HepG2 (cell line): ENCODE measurements around the gene IFNL1. TPM values are rescaled to one million over a fixed set of nuclear protein-coding genes. Genes with fewer than 3 reads are reported as not detected.

ENCODE experiments used
- CAMTA2 ChIP-seq: sonication (generic); formaldehyde crosslinking; IDR thresholded peaks from 2 replicates; pipeline ENCODE4 v1.4.0; 2020; ENCODE audit warnings: mild to moderate bottlenecking, missing genetic modification reagents, borderline replicate concordance
- CCAR2 ChIP-seq: fragments of 200-400 bp; formaldehyde crosslinking; optimal IDR thresholded peaks from 2 replicates; pipeline ENCODE3; 2018; ENCODE audit warnings: low read depth, mild to moderate bottlenecking, low read length, moderate library complexity
- FLYWCH1 ChIP-seq: sonication (generic); formaldehyde crosslinking; IDR thresholded peaks from 2 replicates; pipeline ENCODE4 v1.8.1; 2023; ENCODE audit warnings: mild to moderate bottlenecking, missing genetic modification reagents
- KAT8 ChIP-seq: IDR thresholded peaks from 2 replicates; pipeline ENCODE4 v1.6.1; 2016; ENCODE audit warnings: missing genetic modification reagents, missing compliant biosample characterization
- MAFF ChIP-seq: IDR thresholded peaks from 2 replicates; pipeline ENCODE4 v1.6.1; 2011; ENCODE audit warnings: low read depth, low read length, improper control_type of control experiment
- MTA1 ChIP-seq: sonication (generic); formaldehyde crosslinking; IDR thresholded peaks from 2 replicates; pipeline ENCODE4 v1.4.0; 2020; ENCODE audit warnings: missing genetic modification reagents, mild to moderate bottlenecking, borderline replicate concordance
- MXD1 ChIP-seq: sonication (generic); formaldehyde crosslinking; IDR thresholded peaks from 2 replicates; pipeline ENCODE4 v1.4.0; 2020; ENCODE audit warnings: mild to moderate bottlenecking, missing genetic modification reagents
- PAX8 ChIP-seq: sonication (generic); formaldehyde crosslinking; IDR thresholded peaks from 2 replicates; pipeline ENCODE4 v1.8.0; 2022; ENCODE audit warnings: mild to moderate bottlenecking, missing genetic modification reagents, borderline replicate concordance
- PITX1 ChIP-seq: sonication (generic); formaldehyde crosslinking; IDR thresholded peaks from 2 replicates; pipeline ENCODE4 v1.5.1; 2020; ENCODE audit warnings: mild to moderate bottlenecking, missing genetic modification reagents
- SOX13 ChIP-seq, 3 experiments: fragments of 450-650 bp in 1 of 3; sonication (generic) in 1 of 3; formaldehyde crosslinking in 1 of 3; IDR thresholded peaks in 2 of 3; conservative IDR thresholded peaks in 1 of 3; 2 replicates each; pipeline versions ENCODE4 v1.5.0 to v1.6.1; 2016 to 2020; ENCODE audit warnings: antibody characterized with exemption in 1 of 3, mild to moderate bottlenecking in 1 of 3, missing compliant biosample characterization in 1 of 3, missing genetic modification reagents in 1 of 3, moderate library complexity in 1 of 3
- U2AF2 ChIP-seq: fragments of 200-400 bp; formaldehyde crosslinking; IDR thresholded peaks from 2 replicates; pipeline ENCODE4 v1.6.1; 2017; ENCODE audit warnings: low read depth, mild to moderate bottlenecking, low read length
- ZBTB14 ChIP-seq: sonication (generic); formaldehyde crosslinking; IDR thresholded peaks from 2 replicates; pipeline ENCODE4 v1.4.0; 2020; ENCODE audit warnings: missing genetic modification reagents
- ZKSCAN5 ChIP-seq: sonication (generic); formaldehyde crosslinking; IDR thresholded peaks from 2 replicates; pipeline ENCODE4 v1.5.1; 2020; ENCODE audit warnings: mild to moderate bottlenecking, missing genetic modification reagents
- ZNF142 ChIP-seq: sonication (generic); formaldehyde crosslinking; IDR thresholded peaks from 2 replicates; pipeline ENCODE4 v1.4.0; 2020; ENCODE audit warnings: missing genetic modification reagents
- ZNF331 ChIP-seq: sonication (generic); formaldehyde crosslinking; IDR thresholded peaks from 2 replicates; pipeline ENCODE4 v1.4.0; 2020; ENCODE audit warnings: missing genetic modification reagents
- ZNF451 ChIP-seq: sonication (generic); formaldehyde crosslinking; IDR thresholded peaks from 2 replicates; pipeline ENCODE4 v1.5.0; 2020; ENCODE audit warnings: mild to moderate bottlenecking, missing genetic modification reagents
- ZNF691 ChIP-seq: sonication (generic); formaldehyde crosslinking; IDR thresholded peaks from 2 replicates; pipeline ENCODE4 v1.4.0; 2020; ENCODE audit warnings: missing genetic modification reagents, low read depth, mild to moderate bottlenecking, borderline replicate concordance
- ZNF772 ChIP-seq: sonication (generic); formaldehyde crosslinking; IDR thresholded peaks from 2 replicates; pipeline ENCODE4 v1.5.0; 2020; ENCODE audit warnings: mild to moderate bottlenecking, missing genetic modification reagents
- polyA plus RNA-seq, 8 experiments: library from polyadenylated mRNA; depleted of rRNA in 3 of 8; stranded (reverse) in 7 of 8; unstranded in 1 of 8; fragments of >200 nt; fragmentation: Illumina TruSeq in 4 of 8; extraction: Trizol in 4 of 8; gene quantifications; 2 replicates each; pipeline versions ENCODE4 v1.2.1 to v1.2.3, GENCODE V29; 2011 to 2016; ENCODE audit warnings: low read depth in 4 of 8, missing spikeins in 1 of 8, mixed read lengths in 1 of 8; ENCODE audit not compliant: insufficient read depth in 1 of 8
- total RNA-seq, 5 experiments: library from RNA; depleted of rRNA; stranded (reverse); fragments of >200 nt; fragmentation: Illumina TruSeq; extraction: Trizol; gene quantifications; 2 replicates each; pipeline ENCODE4 v1.2.3, GENCODE V29; 2016; ENCODE audit warnings: low read depth in 1 of 5

IFNL1 gene
- total and polyA plus RNA-seq, 2 of the 13 experiments (the other 11 are each of a cell fraction or from before 2014, with no cell fraction given), result not detected

GRCh38 chr19:39341719-39342604, 45.8 kb downstream of the IFNL1 start, which contains the start of gene SAMD4B (continued):
- TF ChIP-seq MXD1 (CRISPR knock-in tag), result peak; percentile 69; the same call in 1 of the 2 replicates
- no peak for TF ChIP-seq ZNF142 (CRISPR knock-in tag)
- TF ChIP-seq KAT8, result peak; percentile 88
- no peak for TF ChIP-seq CAMTA2
- no peak for TF ChIP-seq ZBTB14
- no peak for TF ChIP-seq FLYWCH1
- TF ChIP-seq ZKSCAN5, result no peak
- TF ChIP-seq CCAR2, result no peak
- no peak for TF ChIP-seq U2AF2
- TF ChIP-seq PAX8 (CRISPR knock-in tag), result 0 out of 2 replicates have a peak, but pooled peaks have one; percentile 36
- peak; percentile 71; the same call in 1 of the 2 replicates for TF ChIP-seq ZNF451
- peak; percentile 66; the same call in 1 of the 2 replicates for TF ChIP-seq MTA1 (CRISPR knock-in tag)
- TF ChIP-seq PITX1 (CRISPR knock-in tag), result peak; percentile 49; the same call in 1 of the 2 replicates
- TF ChIP-seq ZNF331 (CRISPR knock-in tag), result peak; percentile 71; the same call in 1 of the 2 replicates
- no peak; the same call in 1 of the 2 replicates for TF ChIP-seq MAFF
- peak; percentile 77; the same call in 1 of the 2 replicates for TF ChIP-seq ZNF772 (CRISPR knock-in tag)
- peak; percentile 46; the same call in 1 of the 2 replicates for TF ChIP-seq ZNF691 (CRISPR knock-in tag)
- TF ChIP-seq SOX13 (IDR thresholded peaks at IDR 0.05), result 0 out of 2 replicates have a peak, but pooled peaks have one; percentile 37
- TF ChIP-seq SOX13 (CRISPR knock-in tag; conservative IDR thresholded peaks at IDR 0.05 in 1 of 2, IDR thresholded peaks at IDR 0.05 in 1 of 2), result peak in 1 of 2 experiments; percentile 48; a peak in 1 of 4 replicates
